HG02623 (cell line): ENCODE data around the gene TMEM134.
"Not testable (repeated sequence)": the region's sequence is repeated elsewhere in the genome, so short reads cannot be mapped to it uniquely, and the experiment has no call there.

Experiments used
- ATAC-seq: cut with Tn5 transposase; IDR thresholded peaks from one replicate; pipeline ENCODE4 v1.9.1; 2021; ENCODE audit warnings: moderate library complexity; ENCODE audit not compliant: unreplicated experiment

The TMEM134 gene, protein sequence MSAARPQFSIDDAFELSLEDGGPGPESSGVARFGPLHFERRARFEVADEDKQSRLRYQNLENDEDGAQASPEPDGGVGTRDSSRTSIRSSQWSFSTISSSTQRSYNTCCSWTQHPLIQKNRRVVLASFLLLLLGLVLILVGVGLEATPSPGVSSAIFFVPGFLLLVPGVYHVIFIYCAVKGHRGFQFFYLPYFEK

GRCh38 chr11:67468759-67469507 is at the start of gene TMEM134:
Gene TMEM134 (minus strand): TSS chr11:67469251. CDS start chr11:67469192, 59 bp downstream.
- peak; percentile 52 for ATAC-seq

GRCh38 chr11:67517784-67518552 is 48.9 kb upstream of the TMEM134 start:
- no peak for ATAC-seq

GRCh38 chr11:67516806-67517205 is 47.8 kb upstream of the TMEM134 start:
- ATAC-seq = no peak

DNA sequence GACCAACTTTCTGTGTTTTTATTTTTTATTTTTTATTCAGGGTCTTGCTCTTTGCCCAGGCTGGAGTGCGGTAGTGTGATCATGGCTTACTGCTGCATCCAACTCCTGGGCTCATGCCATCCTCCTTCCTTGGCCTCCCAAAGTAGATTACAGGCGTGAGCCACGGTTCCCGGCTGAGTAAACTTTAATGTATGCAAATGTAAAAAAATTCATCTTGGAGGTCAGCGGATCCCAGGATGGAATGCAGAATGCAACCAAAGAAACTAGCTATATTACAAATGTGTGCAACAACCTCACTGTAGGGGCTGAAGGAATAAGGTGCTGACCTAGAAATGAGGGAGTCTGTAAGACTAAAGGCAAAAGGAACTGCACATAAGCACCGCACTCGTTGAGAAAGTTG is 45.1 kb upstream of the TMEM134 start:
- no peak for ATAC-seq

- ATAC-seq = not testable (repeated sequence)
These were observed 42.5 kb upstream of the TMEM134 start for GRCh38 chr11:67511558-67511957.

GRCh38 chr11:67510023-67510345 is 40.9 kb upstream of the TMEM134 start:
- ATAC-seq = no peak

DNA sequence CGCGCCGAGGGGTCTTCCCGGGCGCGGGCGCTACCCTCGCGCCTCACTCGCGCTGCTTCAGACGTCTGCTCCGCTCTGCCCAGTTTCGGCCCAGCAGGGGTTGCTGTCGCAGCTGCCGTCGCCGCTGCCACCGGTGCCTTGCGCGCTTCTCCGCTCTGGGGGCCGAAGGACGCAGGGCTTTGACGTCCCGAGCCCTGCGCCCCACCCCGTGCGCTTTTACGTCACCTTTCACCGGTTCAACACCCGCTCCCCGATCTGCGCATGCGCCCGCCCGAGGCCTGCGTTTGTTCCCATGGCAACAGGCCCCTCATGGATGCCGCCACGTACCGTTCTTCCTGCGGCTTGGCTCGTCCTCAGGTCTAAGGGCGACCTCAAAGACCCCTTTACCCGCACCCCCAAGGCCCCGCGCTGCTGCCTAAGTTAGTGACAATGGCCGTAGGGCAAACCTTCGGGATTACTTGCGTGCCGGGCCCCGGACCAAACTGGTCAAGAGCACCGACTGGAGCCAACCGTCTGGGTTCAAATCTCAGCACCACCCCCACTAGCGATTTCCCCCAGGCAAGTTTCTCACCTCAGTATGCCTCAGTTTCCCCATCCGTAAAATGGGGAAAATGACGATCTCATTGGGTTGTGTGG is 39.6 kb upstream of the TMEM134 start:
- peak; percentile 35 for ATAC-seq

DNA sequence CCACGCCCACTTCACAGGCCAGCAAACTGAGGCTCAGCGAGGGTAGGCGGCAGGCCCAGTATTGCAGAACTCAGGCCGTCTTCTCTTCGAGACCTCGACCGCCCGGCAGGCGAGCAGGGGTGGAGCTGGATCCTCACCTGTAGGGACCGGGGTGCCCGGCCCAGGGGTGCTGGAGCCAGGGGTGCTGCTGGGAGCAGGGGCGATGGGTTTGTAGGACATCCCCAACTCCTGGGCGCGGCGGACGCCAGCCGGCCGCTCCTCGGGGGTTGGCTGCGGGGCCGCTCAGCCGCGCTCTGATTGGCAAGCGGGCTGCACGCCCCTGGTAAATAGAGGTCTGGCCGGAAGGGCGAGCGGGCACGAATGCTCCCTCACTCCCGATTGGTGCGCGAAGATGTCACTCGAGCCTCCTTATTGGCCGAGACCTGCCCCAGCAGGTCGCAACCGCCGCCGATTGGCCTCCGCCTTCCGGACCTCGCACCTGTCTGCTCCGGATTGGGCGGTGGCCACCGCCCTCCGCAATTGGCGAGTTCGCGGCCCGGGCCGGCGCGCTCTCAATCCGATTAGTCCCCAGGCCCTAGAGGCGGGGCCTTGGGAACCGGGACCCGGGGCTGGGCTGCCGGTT is 38.9 kb upstream of the TMEM134 start, which contains the start of gene CDK2AP2:
Gene CDK2AP2 (minus strand): TSS at position 299 of the 622 bp plus-strand sequence. CDS start 80 bp downstream, at position 219.
- peak; percentile 63 for ATAC-seq

DNA sequence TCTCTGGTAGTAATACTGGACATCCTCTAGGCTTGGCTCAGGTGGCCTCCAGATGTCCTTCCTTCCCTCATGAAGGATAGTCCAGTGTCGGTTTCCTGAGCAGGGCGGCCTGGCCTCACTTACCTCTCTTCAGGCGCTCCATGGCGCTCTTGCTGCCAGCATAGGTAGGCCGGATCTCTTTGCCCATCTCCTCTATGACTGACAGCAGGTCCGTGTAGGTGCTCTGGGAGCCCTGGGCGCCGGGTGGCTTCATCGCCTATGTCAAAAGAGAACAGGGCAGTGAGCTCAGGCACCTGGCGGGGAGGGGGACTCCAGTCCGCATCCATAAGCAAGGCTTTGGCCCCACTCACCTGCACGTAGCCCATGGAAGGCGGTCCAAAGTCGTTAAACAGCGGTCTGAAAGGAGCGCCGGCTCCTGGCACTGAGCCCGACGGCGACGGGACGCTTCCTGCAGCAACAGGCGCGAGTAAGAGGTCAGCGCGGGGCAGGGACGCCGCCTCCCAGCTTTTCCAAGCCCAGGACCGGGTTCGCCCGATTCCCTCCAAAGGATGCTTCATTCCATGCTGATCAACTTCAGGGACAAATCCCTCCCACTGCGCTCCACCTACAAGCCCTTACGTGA is 38.3 kb upstream of the TMEM134 start:
- no peak for ATAC-seq

DNA sequence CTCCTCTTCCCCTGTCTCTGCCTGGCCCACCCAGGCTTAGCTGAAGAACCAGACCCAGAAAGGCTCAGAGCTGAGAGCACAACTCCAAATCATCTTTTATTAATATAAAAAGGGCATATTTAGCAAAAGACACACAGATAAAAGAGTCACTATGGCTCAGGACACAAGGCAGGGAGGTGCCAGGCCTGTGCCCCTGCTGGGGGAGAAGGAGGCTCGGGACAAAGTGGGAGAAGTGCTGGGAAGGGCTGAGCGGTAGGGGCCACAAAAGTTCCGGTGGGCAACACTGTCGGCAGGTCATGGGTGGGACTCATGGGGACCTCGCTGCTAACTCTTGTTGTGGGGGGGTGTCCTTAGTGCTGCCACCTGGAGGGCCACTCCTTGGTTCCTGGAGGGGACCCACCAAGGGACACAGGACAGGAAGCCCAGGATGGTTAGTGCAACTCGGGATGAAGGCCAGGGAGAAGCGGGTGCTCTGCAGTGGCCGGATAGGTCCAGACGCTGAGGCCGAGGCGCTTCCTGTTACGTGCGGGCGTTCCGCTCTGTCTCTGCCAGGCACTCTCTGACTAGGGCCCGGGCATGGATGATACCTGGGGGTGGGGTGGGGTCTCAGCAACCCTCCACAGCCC is 37.5 kb upstream of the TMEM134 start:
- no peak for ATAC-seq

DNA sequence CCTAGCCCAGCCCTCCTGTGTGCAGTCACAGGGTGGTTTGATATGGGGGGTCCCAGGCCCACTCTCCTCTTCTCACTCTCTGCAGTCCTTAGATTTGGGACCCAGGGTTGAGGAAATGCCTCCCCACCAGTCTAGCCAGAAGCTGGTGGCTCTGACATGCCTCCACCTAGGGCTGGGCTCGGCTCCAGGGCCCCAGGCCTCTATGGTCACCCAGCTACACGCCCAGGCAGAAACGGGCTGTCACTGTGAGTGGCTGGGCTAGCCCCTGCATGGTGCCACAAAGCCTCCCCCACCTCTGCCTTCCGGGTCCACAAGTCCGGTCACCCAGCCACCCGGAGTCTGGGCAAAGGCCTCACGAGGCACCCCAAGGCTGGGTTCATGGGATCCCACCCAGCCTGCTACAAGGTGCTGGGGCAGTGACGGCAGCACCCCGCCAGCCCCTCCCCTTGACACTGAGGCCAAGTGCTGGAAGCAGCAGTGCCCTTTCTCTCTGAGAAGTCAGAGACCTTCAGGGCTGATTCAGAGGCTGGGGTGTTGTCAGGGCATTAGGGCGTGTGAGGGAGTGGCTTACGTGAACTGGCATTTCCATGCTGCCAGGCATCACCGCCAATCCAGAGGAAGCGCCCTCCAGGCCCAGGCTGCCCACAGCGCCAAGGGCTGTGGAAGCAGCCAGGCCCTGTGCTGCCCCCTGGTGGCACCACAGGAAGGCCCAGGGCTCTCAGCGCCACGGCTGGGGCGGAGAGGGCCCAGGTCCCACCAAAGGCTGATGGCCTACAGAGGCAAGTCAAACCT is 36.8 kb upstream of the TMEM134 start:
- peak; percentile 17 for ATAC-seq

GRCh38 chr11:67504950-67505581 is 36.0 kb upstream of the TMEM134 start, which contains the start of gene PITPNM1:
Gene PITPNM1 (minus strand): TSS chr11:67505363. CDS start chr11:67504180, 1,183 bp downstream.
- ATAC-seq = no peak

GRCh38 chr11:67504005-67504949 is 35.2 kb upstream of the TMEM134 start:
- no peak for ATAC-seq

GRCh38 chr11:67503119-67504004 is 34.3 kb upstream of the TMEM134 start:
- no peak for ATAC-seq

DNA sequence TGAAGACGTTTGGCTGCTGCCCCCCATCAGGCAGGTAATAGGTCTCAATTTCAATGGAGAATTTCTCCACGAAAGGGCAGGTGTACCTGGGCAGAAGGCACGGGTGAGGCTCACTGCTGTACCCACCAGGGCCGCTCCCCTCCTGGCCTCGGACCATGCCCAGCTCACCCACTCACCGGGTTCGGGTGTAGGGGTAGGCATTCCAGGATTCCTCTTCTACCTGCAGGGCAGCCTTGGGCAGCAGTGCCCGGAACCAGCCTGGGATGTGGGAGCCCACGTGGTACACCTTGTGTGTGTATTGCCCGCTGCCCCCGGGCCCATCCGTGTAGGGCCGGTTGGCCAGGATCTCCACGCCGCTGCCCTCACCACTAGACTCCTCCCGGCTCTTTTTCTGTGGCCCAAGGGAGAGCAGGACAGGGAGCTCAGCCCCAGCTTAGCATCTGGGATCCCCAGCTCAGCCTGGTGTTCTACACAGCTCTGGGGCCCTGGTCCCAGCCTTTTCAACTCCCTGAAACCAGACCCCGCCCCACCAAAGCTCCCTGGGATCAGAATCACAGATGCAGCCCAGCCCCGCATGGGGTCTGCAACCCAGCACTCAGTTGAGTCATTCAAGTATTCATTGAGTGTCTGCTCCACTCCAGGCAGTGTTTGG is 33.4 kb upstream of the TMEM134 start:
- no peak for ATAC-seq

DNA sequence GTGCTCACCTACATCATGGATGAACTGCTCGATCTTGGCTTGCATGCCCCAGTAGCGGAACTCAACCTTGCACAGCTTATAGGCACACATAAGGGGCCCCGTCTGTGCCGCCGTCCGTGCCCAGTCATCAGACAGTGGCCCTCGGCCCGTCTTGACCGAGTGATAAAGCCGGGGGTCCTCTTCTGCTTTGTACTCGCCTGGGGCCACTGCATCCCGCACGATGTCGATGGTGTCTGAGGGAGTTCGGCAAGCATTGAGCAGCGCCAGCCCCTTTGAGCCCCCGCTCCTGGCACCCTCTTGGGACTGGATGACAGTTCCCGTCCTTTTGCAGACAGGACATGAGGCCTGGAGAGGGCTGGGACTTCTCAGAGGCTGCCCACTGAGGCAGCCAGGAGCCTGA is 32.8 kb upstream of the TMEM134 start:
- ATAC-seq = no peak
